Measurements from ENCODE around the gene UQCRH. TPM values are rescaled to one million over a fixed set of nuclear protein-coding genes. Genes with fewer than 3 reads are reported as not detected.
A peak's percentile ranks its signal among the peaks of the same experiment; 100 is the strongest.

The UQCRH gene
- total and polyA plus RNA-seq, 2 of the 4 experiments (the other 2 are of a cell fraction): 347 to 736 TPM

- H3K14ac ChIP-seq (replicated peaks; ENCODE audit: low read depth, low read length): no peak overlapping the region
- WGBS, 2 experiments (ENCODE audit: extremely low coverage in 2 of 2, insufficient read length in 1 of 2): 100% methylated on average over 1 of the region's 9 CpGs; no CpG with 5 or more reads in 1 of the 2 experiments
- DNase-seq (peak; percentile 31), ATAC-seq (ENCODE audit: low read depth) (peak; percentile 81)
- dilution Hi-C loops (cut with HindIII; ENCODE audit: low sequenced_read_pairs, unreplicated experiment) (no loop called here), intact Hi-C loops (cut with micrococcal nuclease) (no loop called here), in situ Hi-C loops (cut with MboI; ENCODE audit: low sequenced_read_pairs) (no loop called here)
- H3K23ac ChIP-seq (ENCODE audit: low read depth, low read length): no peak overlapping the region
- no peak overlapping the region for H3K4ac ChIP-seq (ENCODE audit: low read depth, low read length)
- BruUV-seq (replicated peaks): no TSS peak
- H3K4me1 ChIP-seq (ENCODE audit: control insufficient read depth, insufficient read depth, low read length): no peaks in the 10 kb centered on the region
- H3K9me1 ChIP-seq (ENCODE audit: insufficient read depth, low read length): no peaks in the 10 kb centered on the region
- H4K5ac ChIP-seq (ENCODE audit: low read depth, low read length): no peak overlapping the region
- H3K18ac ChIP-seq (ENCODE audit: low read depth, low read length): no peak overlapping the region
- H4K91ac ChIP-seq (ENCODE audit: insufficient read depth, low read depth, low read length): no peak overlapping the region
- no peaks in the 10 kb centered on the region for H3K36me3 ChIP-seq (ENCODE audit: control insufficient read depth, insufficient read depth, low read length)
- H3K4me3 ChIP-seq (ENCODE audit: insufficient read depth, low read depth, low read length): no peak overlapping the region
- no peak overlapping the region for H2BK15ac ChIP-seq (ENCODE audit: low read depth, low read length)
- H2BK120ac ChIP-seq (ENCODE audit: low read depth, low read length): no peak overlapping the region
- no peaks in the 10 kb centered on the region for H3K9me3 ChIP-seq (ENCODE audit: control insufficient read depth, insufficient read depth, low read length)
- ChIA-PET CTCF (interaction anchor here (1.1 to 1.4 kb wide), 2 partner anchors 15 to 17 kb away, joined by 5 to 6 read pairs; no protein-coding TSS in a partner anchor), POLR2A (ENCODE audit: unreplicated experiment) (no interaction called here)
- no peaks in the 10 kb centered on the region for H3K27me3 ChIP-seq (ENCODE audit: control insufficient read depth, insufficient read depth, low read length)
- no peak overlapping the region for H2BK5ac ChIP-seq (ENCODE audit: low read depth, low read length, poor library complexity, severe bottlenecking)
- H3K4me2 ChIP-seq (ENCODE audit: low read depth, low read length): no peak overlapping the region
- no peak overlapping the region for H2AK9ac ChIP-seq (replicated peaks; ENCODE audit: low read depth, low read length, poor library complexity)
- H3K56ac ChIP-seq (ENCODE audit: extremely low read depth, insufficient read depth, low read length): no peak overlapping the region
- H2AFZ ChIP-seq (replicated peaks; ENCODE audit: low read length, poor library complexity): no peak overlapping the region
- no peak overlapping the region for H2AK5ac ChIP-seq (ENCODE audit: low read depth, low read length)
- H2BK20ac ChIP-seq (ENCODE audit: low read depth, low read length): no peak overlapping the region
- H4K20me1 ChIP-seq (ENCODE audit: insufficient read depth, low read length): no peaks in the 10 kb centered on the region
- no peaks in the 10 kb centered on the region for H3K79me1 ChIP-seq (ENCODE audit: low read depth in 1 of 2, low read length in 2 of 2)
- TF ChIP-seq, protein P1, sequence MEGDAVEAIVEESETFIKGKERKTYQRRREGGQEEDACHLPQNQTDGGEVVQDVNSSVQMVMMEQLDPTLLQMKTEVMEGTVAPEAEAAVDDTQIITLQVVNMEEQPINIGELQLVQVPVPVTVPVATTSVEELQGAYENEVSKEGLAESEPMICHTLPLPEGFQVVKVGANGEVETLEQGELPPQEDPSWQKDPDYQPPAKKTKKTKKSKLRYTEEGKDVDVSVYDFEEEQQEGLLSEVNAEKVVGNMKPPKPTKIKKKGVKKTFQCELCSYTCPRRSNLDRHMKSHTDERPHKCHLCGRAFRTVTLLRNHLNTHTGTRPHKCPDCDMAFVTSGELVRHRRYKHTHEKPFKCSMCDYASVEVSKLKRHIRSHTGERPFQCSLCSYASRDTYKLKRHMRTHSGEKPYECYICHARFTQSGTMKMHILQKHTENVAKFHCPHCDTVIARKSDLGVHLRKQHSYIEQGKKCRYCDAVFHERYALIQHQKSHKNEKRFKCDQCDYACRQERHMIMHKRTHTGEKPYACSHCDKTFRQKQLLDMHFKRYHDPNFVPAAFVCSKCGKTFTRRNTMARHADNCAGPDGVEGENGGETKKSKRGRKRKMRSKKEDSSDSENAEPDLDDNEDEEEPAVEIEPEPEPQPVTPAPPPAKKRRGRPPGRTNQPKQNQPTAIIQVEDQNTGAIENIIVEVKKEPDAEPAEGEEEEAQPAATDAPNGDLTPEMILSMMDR (conservative IDR thresholded peaks at IDR 0.05; ENCODE audit: low read depth, low read length): peak; percentile 38
- TF ChIP-seq RCOR1 (IDR thresholded peaks at IDR 0.05; ENCODE audit: insufficient replicate concordance, low read length) (no peak), SMC3 (IDR thresholded peaks at IDR 0.05; ENCODE audit: low read depth, low read length) (no peak; the same call in 1 of the 2 replicates), MAFK (IDR thresholded peaks at IDR 0.05; ENCODE audit: low read depth, low read length) (no peak), RAD21 (IDR thresholded peaks at IDR 0.05; ENCODE audit: low read length) (peak; percentile 38)
- H3K9ac ChIP-seq (ENCODE audit: low read depth, low read length): no peak overlapping the region
- H4K8ac ChIP-seq (ENCODE audit: low read depth in 2 of 2, low read length in 2 of 2): no peak overlapping the region
- H3K27ac ChIP-seq (ENCODE audit: insufficient read depth, low read length): no peak overlapping the region
These were observed 30.0 kb downstream of the UQCRH start for GRCh38 chr1:46333300-46334029.

Measured in IMR-90 (cell line).